SU-DHL-6 (cell line): Measurements from ENCODE around the gene PI4KA.

ENCODE experiments used
- CTCF ChIP-seq: fragments of 200-600 bp; sonication (generic); IDR thresholded peaks from one replicate; pipeline ENCODE4 v1.5.1; 2017; ENCODE audit warnings: antibody characterized with exemption, mild to moderate bottlenecking, low read length, moderate library complexity; ENCODE audit not compliant: insufficient read depth, poor library complexity, severe bottlenecking
- EZH2phosphoT487 ChIP-seq: fragments of 200-600 bp; sonication (generic), shearing (Covaris generic); conservative IDR thresholded peaks from 2 replicates; pipeline ENCODE4 v1.6.1; 2018; ENCODE audit warnings: mild to moderate bottlenecking, antibody characterized with exemption, low read length, moderate library complexity, mixed read lengths

- TF ChIP-seq CTCF = no peak
- TF ChIP-seq EZH2phosphoT487 = no peak
Measured at GRCh38 chr22:20847318-20847822, 11.2 kb downstream of the PI4KA start.
